Measurements from ENCODE around the gene FCHSD2. TPM values are rescaled to one million over a fixed set of nuclear protein-coding genes. Genes with fewer than 3 reads are reported as not detected.
A peak's percentile ranks its signal among the peaks of the same experiment; 100 is the strongest.

The FCHSD2 gene
- total and polyA plus RNA-seq, 2 of the 13 experiments (the other 11 are each of a cell fraction or from before 2014, with no cell fraction given), result 20.5 to 24.8 TPM

GRCh38 chr11:73175551-73176144 is 33.5 kb upstream of the FCHSD2 start (continued):
- TF ChIP-seq THAP8 (CRISPR knock-in tag; IDR thresholded peaks at IDR 0.05; ENCODE audit: borderline replicate concordance) (no peak), PRMT3 (CRISPR knock-in tag; IDR thresholded peaks at IDR 0.05; ENCODE audit: borderline replicate concordance, low read depth) (no peak), ETV5 (CRISPR knock-in tag; IDR thresholded peaks at IDR 0.05; ENCODE audit: borderline replicate concordance) (peak; percentile 44; the same call in 1 of the 2 replicates), RBM39 (IDR thresholded peaks at IDR 0.05; ENCODE audit: low read depth, low read length, poor library complexity, severe bottlenecking) (no peak), HMG20B (CRISPR knock-in tag; conservative IDR thresholded peaks at IDR 0.05) (no peak; the same call in 1 of the 2 replicates), AGO1 (IDR thresholded peaks at IDR 0.05; ENCODE audit: low read depth, low read length, poor library complexity, severe bottlenecking) (no peak), ZNF430 (CRISPR knock-in tag; IDR thresholded peaks at IDR 0.05) (peak; percentile 53; the same call in 1 of the 2 replicates), ATF2 (CRISPR knock-in tag; IDR thresholded peaks at IDR 0.05) (no peak), BCL3 (CRISPR knock-in tag; IDR thresholded peaks at IDR 0.05) (no peak), ZNF274 (CRISPR knock-in tag; IDR thresholded peaks at IDR 0.05) (no peak), ZNF7 (CRISPR knock-in tag; IDR thresholded peaks at IDR 0.05) (no peak), WIZ (CRISPR knock-in tag; IDR thresholded peaks at IDR 0.05) (no peak), ZNF160 (CRISPR knock-in tag; IDR thresholded peaks at IDR 0.05) (no peak), ZNF101 (CRISPR knock-in tag; IDR thresholded peaks at IDR 0.05; ENCODE audit: borderline replicate concordance, low read depth) (no peak), BCLAF1 (IDR thresholded peaks at IDR 0.05) (no peak), PHF8 (CRISPR knock-in tag; IDR thresholded peaks at IDR 0.05) (no peak), SMAD3 (CRISPR knock-in tag; IDR thresholded peaks at IDR 0.05) (no peak), ZNF891 (CRISPR knock-in tag; IDR thresholded peaks at IDR 0.05) (no peak), ZBTB33 (CRISPR knock-in tag; IDR thresholded peaks at IDR 0.05) (no peak)
